SK-N-SH treated with all-trans-retinoic acid at 6 μM for 48 hours (cell line): Measurements from ENCODE around the gene BCAM.
"Not testable (repeated sequence)": the region's sequence is repeated elsewhere in the genome, so short reads cannot be mapped to it uniquely, and the experiment has no call there.

ENCODE experiments used
- ATAC-seq: fragments of 200-7000 bp; cut with Tn5 transposase; 3 replicates; pipeline ENCODE4 v1.9.1; 2020; ENCODE audit warnings: mild to moderate bottlenecking, moderate library complexity
- ARNTL ChIP-seq: fragments of 450-650 bp; formaldehyde crosslinking; IDR thresholded peaks from 2 replicates; pipeline ENCODE4 v1.5.0; 2020; ENCODE audit warnings: low read depth, mild to moderate bottlenecking, moderate library complexity, borderline replicate concordance
- BACH2 ChIP-seq: fragments of 250-450 bp; sonication (Bioruptor Pico); IDR thresholded peaks from 2 replicates; pipeline ENCODE4 v1.9.0; 2021; ENCODE audit warnings: mild to moderate bottlenecking, borderline replicate concordance
- CSDC2 ChIP-seq: fragments of 250-450 bp; sonication (Bioruptor Pico); IDR thresholded peaks from 2 replicates; pipeline ENCODE4 v1.5.0; 2020; ENCODE audit warnings: mild to moderate bottlenecking, moderate library complexity
- CSRNP3 ChIP-seq: fragments of 250-450 bp; sonication (Bioruptor Pico); IDR thresholded peaks from 2 replicates; pipeline ENCODE4 v1.5.1; 2021; ENCODE audit warnings: mild to moderate bottlenecking, moderate library complexity
- ESRRG ChIP-seq: fragments of 250-450 bp; sonication (Bioruptor Pico); IDR thresholded peaks from 2 replicates; pipeline ENCODE4 v1.6.1; 2021; ENCODE audit warnings: mild to moderate bottlenecking
- GLIS3 ChIP-seq: fragments of 250-450 bp; sonication (Bioruptor Pico); IDR thresholded peaks from 2 replicates; pipeline ENCODE4 v1.5.0; 2020; ENCODE audit warnings: mild to moderate bottlenecking, moderate library complexity
- ISL1 ChIP-seq: fragments of 250-450 bp; sonication (Bioruptor Pico); IDR thresholded peaks from 2 replicates; pipeline ENCODE4 v2.1.2; 2022; ENCODE audit warnings: mild to moderate bottlenecking, moderate library complexity
- OSR1 ChIP-seq: fragments of 250-450 bp; sonication (Bioruptor Pico); IDR thresholded peaks from 2 replicates; pipeline ENCODE4 v1.8.0; 2022; ENCODE audit warnings: moderate library complexity, mild to moderate bottlenecking, inconsistent platforms
- POU6F1 ChIP-seq: fragments of 250-450 bp; sonication (Bioruptor Pico); IDR thresholded peaks from 2 replicates; pipeline ENCODE4 v1.8.0; 2021; ENCODE audit warnings: low read depth, mild to moderate bottlenecking, moderate library complexity, borderline replicate concordance
- PPARA ChIP-seq: fragments of 250-450 bp; sonication (Bioruptor Pico); IDR thresholded peaks from 2 replicates; pipeline ENCODE4 v1.5.0; 2020; ENCODE audit warnings: mild to moderate bottlenecking, borderline replicate concordance
- RARB ChIP-seq: fragments of 250-450 bp; sonication (Bioruptor Pico); IDR thresholded peaks from 2 replicates; pipeline ENCODE4 v1.8.0; 2021; ENCODE audit warnings: mild to moderate bottlenecking, moderate library complexity
- SNAI2 ChIP-seq: fragments of 250-450 bp; sonication (Bioruptor Pico); IDR thresholded peaks from 2 replicates; pipeline ENCODE4 v1.5.0; 2020; ENCODE audit warnings: mild to moderate bottlenecking, moderate library complexity
- TOX ChIP-seq: fragments of 250-450 bp; sonication (Bioruptor Pico); IDR thresholded peaks from 2 replicates; pipeline ENCODE4 v1.8.0; 2021; ENCODE audit warnings: mild to moderate bottlenecking, moderate library complexity, borderline replicate concordance
- TSHZ2 ChIP-seq: fragments of 250-450 bp; sonication (Bioruptor Pico); IDR thresholded peaks from 2 replicates; pipeline ENCODE4 v1.5.0; 2020; ENCODE audit warnings: mild to moderate bottlenecking, moderate library complexity
- ZC3H10 ChIP-seq: fragments of 250-450 bp; sonication (Bioruptor Pico); IDR thresholded peaks from 2 replicates; pipeline ENCODE4 v1.5.1; 2021; ENCODE audit warnings: mild to moderate bottlenecking, moderate library complexity
- ZFP3 ChIP-seq: fragments of 250-450 bp; sonication (Bioruptor Pico); IDR thresholded peaks from 2 replicates; pipeline ENCODE4 v1.5.0; 2020; ENCODE audit warnings: mild to moderate bottlenecking, moderate library complexity
- ZFP30 ChIP-seq: fragments of 450-650 bp; formaldehyde crosslinking; IDR thresholded peaks from 2 replicates; pipeline ENCODE4 v1.5.0; 2022; ENCODE audit warnings: mild to moderate bottlenecking, moderate library complexity
- ZNF565 ChIP-seq: fragments of 450-650 bp; formaldehyde crosslinking; conservative IDR thresholded peaks from 2 replicates; pipeline ENCODE4 v1.5.0; 2020; ENCODE audit warnings: low read depth, mild to moderate bottlenecking, moderate library complexity
- ZNF70 ChIP-seq: fragments of 450-650 bp; formaldehyde crosslinking; IDR thresholded peaks from 2 replicates; pipeline ENCODE4 v1.5.0; 2020; ENCODE audit warnings: mild to moderate bottlenecking, moderate library complexity
- ZNF8 ChIP-seq: fragments of 450-650 bp; formaldehyde crosslinking; IDR thresholded peaks from 2 replicates; pipeline ENCODE4 v1.5.0; 2020; ENCODE audit warnings: mild to moderate bottlenecking, moderate library complexity
- TF ChIP-seq, protein P1 (sequence below): fragments of 250-450 bp; sonication (Bioruptor Pico); IDR thresholded peaks from 2 replicates; pipeline ENCODE4 v1.8.0; 2020; ENCODE audit warnings: mild to moderate bottlenecking, moderate library complexity, borderline replicate concordance

Gene BCAM

DNA sequence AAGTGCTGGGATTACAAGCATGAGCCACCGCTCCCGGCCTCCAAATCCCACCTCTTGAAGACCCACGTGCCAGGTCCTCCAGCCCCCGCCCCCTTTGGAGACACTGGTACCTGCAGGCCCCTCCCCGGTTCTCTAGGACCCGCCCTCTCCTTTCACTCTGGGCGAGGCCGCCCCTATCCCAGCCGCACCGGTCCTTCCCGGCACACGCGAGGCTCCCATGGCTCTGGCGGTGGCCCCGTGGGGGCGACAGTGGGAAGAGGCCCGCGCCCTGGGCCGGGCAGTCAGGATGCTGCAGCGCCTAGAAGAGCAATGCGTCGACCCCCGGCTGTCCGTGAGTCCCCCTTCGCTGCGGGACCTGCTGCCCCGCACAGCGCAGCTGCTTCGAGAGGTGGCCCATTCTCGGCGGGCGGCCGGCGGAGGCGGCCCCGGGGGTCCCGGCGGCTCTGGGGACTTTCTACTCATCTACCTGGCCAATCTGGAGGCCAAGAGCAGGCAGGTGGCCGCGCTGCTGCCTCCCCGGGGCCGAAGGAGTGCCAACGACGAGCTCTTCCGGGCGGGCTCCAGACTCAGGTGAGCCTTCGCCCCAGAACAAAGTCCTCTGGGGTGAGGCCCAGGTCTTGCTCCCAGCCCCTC is 31.1 kb upstream of the BCAM start, which contains the start of gene CBLC:
Gene CBLC (plus strand): TSS at position 176 of the 633 bp plus-strand sequence. CDS start 42 bp downstream, at position 218.
- ATAC-seq = no peak

DNA sequence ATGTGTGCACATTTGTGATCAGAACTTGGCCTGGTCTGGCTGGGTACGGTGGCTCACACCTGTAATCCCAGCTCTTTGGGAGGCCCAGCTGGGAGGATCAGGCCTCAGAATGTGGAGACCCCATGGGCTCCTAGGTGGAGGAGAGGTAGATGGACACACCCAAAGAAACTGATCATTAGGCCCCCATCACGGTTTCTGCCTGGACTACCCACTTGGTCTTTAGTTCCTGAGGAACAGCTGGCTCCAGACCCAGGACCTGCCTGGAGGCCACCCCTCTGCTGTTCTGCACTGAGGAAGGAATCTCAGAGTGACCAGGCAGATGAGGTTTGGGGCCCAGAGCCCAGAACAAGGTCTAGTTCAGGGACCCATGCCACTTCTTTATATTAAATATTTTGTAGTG is 29.8 kb upstream of the BCAM start:
- ATAC-seq = no peak
- TF ChIP-seq ESRRG (CRISPR knock-in tag) (no peak), RARB (CRISPR knock-in tag) (no peak), ZNF565 (CRISPR knock-in tag) (no peak), GLIS3 (no peak)

More for the DNA sequence above, 31.1 kb upstream of the BCAM start, which contains the start of gene CBLC:
- TF ChIP-seq ZFP30 (CRISPR knock-in tag) = no peak
- TF ChIP-seq, protein P1, sequence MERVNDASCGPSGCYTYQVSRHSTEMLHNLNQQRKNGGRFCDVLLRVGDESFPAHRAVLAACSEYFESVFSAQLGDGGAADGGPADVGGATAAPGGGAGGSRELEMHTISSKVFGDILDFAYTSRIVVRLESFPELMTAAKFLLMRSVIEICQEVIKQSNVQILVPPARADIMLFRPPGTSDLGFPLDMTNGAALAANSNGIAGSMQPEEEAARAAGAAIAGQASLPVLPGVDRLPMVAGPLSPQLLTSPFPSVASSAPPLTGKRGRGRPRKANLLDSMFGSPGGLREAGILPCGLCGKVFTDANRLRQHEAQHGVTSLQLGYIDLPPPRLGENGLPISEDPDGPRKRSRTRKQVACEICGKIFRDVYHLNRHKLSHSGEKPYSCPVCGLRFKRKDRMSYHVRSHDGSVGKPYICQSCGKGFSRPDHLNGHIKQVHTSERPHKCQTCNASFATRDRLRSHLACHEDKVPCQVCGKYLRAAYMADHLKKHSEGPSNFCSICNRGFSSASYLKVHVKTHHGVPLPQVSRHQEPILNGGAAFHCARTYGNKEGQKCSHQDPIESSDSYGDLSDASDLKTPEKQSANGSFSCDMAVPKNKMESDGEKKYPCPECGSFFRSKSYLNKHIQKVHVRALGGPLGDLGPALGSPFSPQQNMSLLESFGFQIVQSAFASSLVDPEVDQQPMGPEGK (CRISPR knock-in tag) = no peak
- no peak for TF ChIP-seq RARB (CRISPR knock-in tag)
- TF ChIP-seq ARNTL (CRISPR knock-in tag) = no peak
- TF ChIP-seq OSR1 (CRISPR knock-in tag) = no peak
- no peak for TF ChIP-seq GLIS3
- TF ChIP-seq CSRNP3 (CRISPR knock-in tag) = no peak
- TF ChIP-seq ZNF70 = no peak
- no peak for TF ChIP-seq ESRRG (CRISPR knock-in tag)
- TF ChIP-seq POU6F1 = no peak
- no peak for TF ChIP-seq CSDC2 (CRISPR knock-in tag)
- TF ChIP-seq ZNF565 (CRISPR knock-in tag) = no peak
- no peak for TF ChIP-seq BACH2
- TF ChIP-seq ZNF8 (CRISPR knock-in tag) = no peak
- no peak for TF ChIP-seq ZC3H10 (CRISPR knock-in tag)
- no peak for TF ChIP-seq ISL1 (CRISPR knock-in tag)

DNA sequence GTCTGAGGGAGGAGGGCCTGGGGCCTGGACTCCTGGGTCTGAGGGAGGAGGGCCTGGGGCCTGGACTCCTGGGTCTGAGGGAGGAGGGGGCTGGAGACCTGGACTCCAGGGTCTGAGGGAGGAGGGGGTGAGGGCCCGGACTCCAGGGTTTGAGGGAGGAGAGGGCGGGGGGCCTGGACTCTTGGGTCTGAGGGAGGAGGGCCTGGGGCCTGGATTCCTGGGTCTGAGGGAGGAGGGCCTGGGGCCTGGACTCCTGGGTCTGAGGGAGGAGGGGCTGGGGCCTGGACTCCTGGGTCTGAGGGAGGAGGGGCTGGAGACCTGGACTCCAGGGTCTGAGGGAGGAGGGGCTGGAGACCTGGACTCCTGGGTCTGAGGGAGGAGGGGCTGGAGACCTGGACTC is 27.2 kb upstream of the BCAM start:
- not testable (repeated sequence) for ATAC-seq

- ATAC-seq = no peak
- TF ChIP-seq ZFP30 (CRISPR knock-in tag) = no peak
- TF ChIP-seq ZC3H10 (CRISPR knock-in tag) = no peak
- TF ChIP-seq ISL1 (CRISPR knock-in tag) = no peak
- no peak for TF ChIP-seq ARNTL (CRISPR knock-in tag)
- no peak for TF ChIP-seq ZNF70
- TF ChIP-seq SNAI2 (CRISPR knock-in tag) = no peak
- no peak for TF ChIP-seq OSR1 (CRISPR knock-in tag)
- no peak for TF ChIP-seq CSDC2 (CRISPR knock-in tag)
- no peak for TF ChIP-seq ZNF565 (CRISPR knock-in tag)
- no peak for TF ChIP-seq ZFP3 (CRISPR knock-in tag)
- no peak for TF ChIP-seq TOX (CRISPR knock-in tag)
- no peak for TF ChIP-seq TSHZ2
- no peak for TF ChIP-seq CSRNP3 (CRISPR knock-in tag)
- TF ChIP-seq POU6F1 = no peak
- TF ChIP-seq RARB (CRISPR knock-in tag) = no peak
- no peak for TF ChIP-seq PPARA (CRISPR knock-in tag)
Measured at GRCh38 chr19:44782729-44783128, 26.2 kb upstream of the BCAM start.
